ENCODE measurements around the gene MAU2.

GRCh38 chr19:19327672-19328071 lies 7.0 kb downstream of the MAU2 start:
- TF ChIP-seq EZH2 (IDR thresholded peaks at IDR 0.05; ENCODE audit: low read length, missing control alignments): no peak
- no peak for TF ChIP-seq CTCF (conservative IDR thresholded peaks at IDR 0.05 in 1 of 2, IDR thresholded peaks at IDR 0.05 in 1 of 2; ENCODE audit: low read depth in 1 of 2, low read length in 2 of 2)
